Measurements from ENCODE around the gene PARP15.
"Not testable (repeated sequence)": the region's sequence is repeated elsewhere in the genome, so short reads cannot be mapped to it uniquely, and the experiment has no call there.

Gene PARP15

GRCh38 chr3:122665881-122666280, 88.4 kb downstream of the PARP15 start:
- no peak for DNase-seq (ENCODE audit: low read depth, low spot score)

- DNase-seq (ENCODE audit: low read depth, low spot score): no peak
Measured at GRCh38 chr3:122668930-122669730, 91.7 kb downstream of the PARP15 start.

- DNase-seq (ENCODE audit: low read depth, low spot score): no peak
Measured at GRCh38 chr3:122671553-122671952, 94.1 kb downstream of the PARP15 start.

GRCh38 chr3:122674339-122674738, 96.9 kb downstream of the PARP15 start:
- no peak for DNase-seq (ENCODE audit: low read depth, low spot score)

- no peak for DNase-seq (ENCODE audit: low read depth, low spot score)
Measured at GRCh38 chr3:122676759-122677158, 99.3 kb downstream of the PARP15 start.

- DNase-seq (ENCODE audit: low read depth, low spot score): no peak
Measured at GRCh38 chr3:122677216-122677615, 99.8 kb downstream of the PARP15 start.

- DNase-seq (ENCODE audit: low read depth, low spot score): no peak
Measured at GRCh38 chr3:122678506-122678905, 101.1 kb downstream of the PARP15 start.

GRCh38 chr3:122679085-122679881, 101.8 kb downstream of the PARP15 start:
- DNase-seq (ENCODE audit: low read depth, low spot score): peak; percentile 75

- no peak for DNase-seq (ENCODE audit: low read depth, low spot score)
Measured at GRCh38 chr3:122679882-122680474, 102.5 kb downstream of the PARP15 start.

- DNase-seq (ENCODE audit: low read depth, low spot score): peak; percentile 23
Measured at GRCh38 chr3:122680475-122681283, 103.2 kb downstream of the PARP15 start, which contains the start of gene PARP14. TSS of gene PARP14 (plus strand) at chr3:122680839. CDS start at chr3:122680884, 45 bp downstream.

GRCh38 chr3:122681284-122681973, 104.0 kb downstream of the PARP15 start:
- no peak for DNase-seq (ENCODE audit: low read depth, low spot score)

- DNase-seq (ENCODE audit: low read depth, low spot score): no peak
Measured at GRCh38 chr3:122681974-122682409, 104.5 kb downstream of the PARP15 start.

GRCh38 chr3:122682778-122683411, 105.4 kb downstream of the PARP15 start:
- DNase-seq (ENCODE audit: low read depth, low spot score): not testable (repeated sequence)

GRCh38 chr3:122687298-122687697, 109.8 kb downstream of the PARP15 start:
- DNase-seq (ENCODE audit: low read depth, low spot score): no peak

Data from activated naive CD8-positive, alpha-beta T cell treated with anti-CD3 and anti-CD28 coated beads, Interleukin-2, amount 50 U/mL, for 16 hours (primary cell).